ENCODE data around the gene KCNA1. TPM values are rescaled to one million over a fixed set of nuclear protein-coding genes. Genes with fewer than 3 reads are reported as not detected.

KCNA1 gene
- total RNA-seq, 2 donors from 2014 or later: not detected

DNA sequence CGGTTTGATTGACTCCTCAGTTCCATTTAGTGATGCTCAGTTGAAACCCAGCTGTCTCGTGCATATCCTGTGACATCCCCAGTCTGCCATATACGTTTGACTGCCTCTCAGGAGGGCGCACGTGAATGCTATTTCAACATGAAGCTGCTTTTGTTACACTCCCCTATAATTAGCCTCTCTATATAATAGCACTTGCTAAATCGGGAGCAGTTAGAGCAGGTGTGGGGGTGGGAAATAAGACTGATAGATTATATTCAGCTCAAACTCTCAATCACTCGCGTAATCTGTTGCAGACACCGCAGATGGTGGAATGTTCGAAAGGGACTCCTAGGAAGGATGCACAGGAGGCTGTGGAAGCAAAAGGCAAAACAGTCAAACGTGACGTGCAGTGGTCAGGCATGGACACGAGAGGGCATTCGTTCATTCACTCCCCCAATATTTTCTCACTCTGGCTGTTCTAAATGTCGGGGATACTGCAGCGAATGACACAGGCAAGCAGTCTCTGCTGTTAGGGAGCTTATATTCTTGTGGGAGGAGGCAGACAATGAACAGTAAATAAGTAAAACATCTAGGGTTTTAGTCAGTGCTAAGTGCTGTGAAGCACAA is 29.8 kb downstream of the KCNA1 start:
- H3K4me3 Mint-ChIP-seq: no peak overlapping the region
- H3K4me3 ChIP-seq (ENCODE audit: low read length): no peak overlapping the region
- no peaks in the 10 kb centered on the region for H3K36me3 Mint-ChIP-seq (ENCODE audit: low read depth)
- TF ChIP-seq, protein P1, sequence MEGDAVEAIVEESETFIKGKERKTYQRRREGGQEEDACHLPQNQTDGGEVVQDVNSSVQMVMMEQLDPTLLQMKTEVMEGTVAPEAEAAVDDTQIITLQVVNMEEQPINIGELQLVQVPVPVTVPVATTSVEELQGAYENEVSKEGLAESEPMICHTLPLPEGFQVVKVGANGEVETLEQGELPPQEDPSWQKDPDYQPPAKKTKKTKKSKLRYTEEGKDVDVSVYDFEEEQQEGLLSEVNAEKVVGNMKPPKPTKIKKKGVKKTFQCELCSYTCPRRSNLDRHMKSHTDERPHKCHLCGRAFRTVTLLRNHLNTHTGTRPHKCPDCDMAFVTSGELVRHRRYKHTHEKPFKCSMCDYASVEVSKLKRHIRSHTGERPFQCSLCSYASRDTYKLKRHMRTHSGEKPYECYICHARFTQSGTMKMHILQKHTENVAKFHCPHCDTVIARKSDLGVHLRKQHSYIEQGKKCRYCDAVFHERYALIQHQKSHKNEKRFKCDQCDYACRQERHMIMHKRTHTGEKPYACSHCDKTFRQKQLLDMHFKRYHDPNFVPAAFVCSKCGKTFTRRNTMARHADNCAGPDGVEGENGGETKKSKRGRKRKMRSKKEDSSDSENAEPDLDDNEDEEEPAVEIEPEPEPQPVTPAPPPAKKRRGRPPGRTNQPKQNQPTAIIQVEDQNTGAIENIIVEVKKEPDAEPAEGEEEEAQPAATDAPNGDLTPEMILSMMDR (conservative IDR thresholded peaks at IDR 0.05): no peak
- H3K4me1 ChIP-seq (ENCODE audit: control insufficient read depth, insufficient read depth, low read length): no peaks in the 10 kb centered on the region
- H3K27ac Mint-ChIP-seq: no peak overlapping the region
- no peaks in the 10 kb centered on the region for H3K4me1 Mint-ChIP-seq
- no peaks in the 10 kb centered on the region for H3K9me3 ChIP-seq (ENCODE audit: control insufficient read depth, low read length)
- H3K27ac ChIP-seq (ENCODE audit: low read depth, low read length): no peak overlapping the region
- no peaks in the 10 kb centered on the region for H3K9me3 Mint-ChIP-seq
- H3K9ac ChIP-seq (ENCODE audit: extremely low read depth, low read length, poor library complexity, severe bottlenecking): no peak overlapping the region
- peaks cover 68% of the 10 kb centered on the region for H3K27me3 ChIP-seq (ENCODE audit: control insufficient read depth, insufficient read depth, low read length, poor library complexity, severe bottlenecking)
- 86 to 89% methylated on average over 10 to 15 of the region's 16 CpGs for WGBS, 2 experiments (ENCODE audit: insufficient coverage in 1 of 2, insufficient read length in 1 of 2)
- H3K36me3 ChIP-seq (ENCODE audit: control insufficient read depth, insufficient read depth, low read length): no peaks in the 10 kb centered on the region
- DNase-seq: no peak
- H3K27me3 Mint-ChIP-seq (ENCODE audit: insufficient read depth): peaks cover 23% of the 10 kb centered on the region

DNA sequence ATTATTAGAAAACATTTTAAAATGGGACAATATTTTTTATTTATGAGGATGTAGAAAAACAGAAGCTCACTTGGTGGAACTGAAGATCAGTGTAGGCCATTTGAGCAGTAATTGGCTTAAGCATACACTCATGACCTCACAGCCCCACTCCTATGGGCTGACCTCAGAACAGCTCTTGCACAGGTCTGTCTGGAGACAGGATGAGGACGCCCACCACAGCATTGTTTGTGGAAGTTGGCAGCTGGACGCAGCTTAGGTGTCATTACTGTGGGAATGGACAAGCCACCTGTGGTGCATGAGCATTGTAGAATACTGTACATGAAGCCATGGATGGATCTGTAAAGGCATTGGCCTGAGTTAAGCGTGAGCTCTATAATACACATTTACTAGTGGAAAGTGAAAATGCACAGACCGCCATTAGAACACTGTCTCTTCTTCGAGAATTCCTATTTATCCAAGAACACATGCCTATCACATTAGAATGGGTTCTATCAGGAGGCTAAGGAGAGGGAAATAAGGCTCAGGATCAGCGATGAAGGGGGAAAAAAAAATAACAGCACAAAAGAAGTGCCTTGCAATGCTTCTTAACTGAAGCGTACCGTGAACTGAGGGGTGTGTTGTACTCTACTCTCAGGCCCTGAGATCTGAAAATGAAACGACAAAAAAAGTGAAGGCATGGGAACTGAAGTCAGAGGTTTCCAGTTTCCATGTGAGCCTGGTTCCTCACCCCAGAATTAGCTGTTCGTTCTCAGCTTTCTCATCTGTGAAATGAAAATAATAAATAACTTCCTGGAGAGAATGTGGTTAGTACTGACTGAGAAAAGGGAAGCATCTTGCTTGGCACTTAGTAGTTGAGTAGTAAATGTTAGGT is 33.6 kb downstream of the KCNA1 start:
- WGBS, 2 experiments (ENCODE audit: insufficient coverage in 1 of 2, insufficient read length in 1 of 2): 93 to 94% methylated on average over 8 to 10 of the region's 10 CpGs

DNA sequence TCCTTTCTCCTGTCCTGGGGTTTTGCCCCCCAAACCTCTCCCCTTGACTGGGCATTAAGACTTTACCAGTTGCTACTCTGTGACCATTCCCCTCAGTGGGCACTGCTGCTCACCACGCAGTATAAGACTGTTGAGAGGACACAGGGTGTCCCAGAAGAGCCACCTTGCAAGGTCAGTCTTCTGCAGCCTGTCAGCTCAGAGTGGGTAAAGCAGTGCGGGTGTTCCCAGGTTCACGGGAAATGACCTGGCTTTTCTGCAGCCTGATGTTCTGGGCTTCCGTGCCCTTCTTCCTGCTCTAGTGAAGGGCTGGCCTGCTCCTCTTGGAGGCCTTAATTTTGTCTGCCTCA is 34.2 kb downstream of the KCNA1 start:
- Mint-ChIP-seq H3K4me3 (no peak overlapping the region), H3K9me3 (no peaks in the 10 kb centered on the region), H3K36me3 (ENCODE audit: low read depth) (no peaks in the 10 kb centered on the region), H3K4me1 (peaks cover 8% of the 10 kb centered on the region), H3K27me3 (ENCODE audit: insufficient read depth) (peaks cover 34% of the 10 kb centered on the region), H3K27ac (no peak overlapping the region)
- TF ChIP-seq, protein P1 (conservative IDR thresholded peaks at IDR 0.05): no peak
- Histone ChIP-seq H3K9me3 (ENCODE audit: control insufficient read depth, low read length) (no peaks in the 10 kb centered on the region), H3K9ac (ENCODE audit: extremely low read depth, low read length, poor library complexity, severe bottlenecking) (no peak overlapping the region), H3K27me3 (ENCODE audit: control insufficient read depth, insufficient read depth, low read length, poor library complexity, severe bottlenecking) (peaks cover 74% of the 10 kb centered on the region), H3K36me3 (ENCODE audit: control insufficient read depth, insufficient read depth, low read length) (no peaks in the 10 kb centered on the region), H3K27ac (ENCODE audit: low read depth, low read length) (no peak overlapping the region), H3K4me1 (ENCODE audit: control insufficient read depth, insufficient read depth, low read length) (no peaks in the 10 kb centered on the region), H3K4me3 (ENCODE audit: low read length) (no peak overlapping the region)
- WGBS, 2 experiments (ENCODE audit: insufficient coverage in 1 of 2, insufficient read length in 1 of 2): 81 to 97% methylated on average over 3 to 4 of the region's 4 CpGs
- no peak for DNase-seq

More for the DNA sequence above, 33.6 kb downstream of the KCNA1 start:
- no peak overlapping the region for H3K4me3 Mint-ChIP-seq
- Histone ChIP-seq H3K4me1 (ENCODE audit: control insufficient read depth, insufficient read depth, low read length) (no peaks in the 10 kb centered on the region), H3K36me3 (ENCODE audit: control insufficient read depth, insufficient read depth, low read length) (no peaks in the 10 kb centered on the region), H3K27ac (ENCODE audit: low read depth, low read length) (no peak overlapping the region), H3K4me3 (ENCODE audit: low read length) (no peak overlapping the region), H3K9ac (ENCODE audit: extremely low read depth, low read length, poor library complexity, severe bottlenecking) (no peak overlapping the region), H3K27me3 (ENCODE audit: control insufficient read depth, insufficient read depth, low read length, poor library complexity, severe bottlenecking) (peaks cover 77% of the 10 kb centered on the region), H3K9me3 (ENCODE audit: control insufficient read depth, low read length) (no peaks in the 10 kb centered on the region)
- no peak overlapping the region for H3K27ac Mint-ChIP-seq
- peaks cover 33% of the 10 kb centered on the region for H3K27me3 Mint-ChIP-seq (ENCODE audit: insufficient read depth)
- H3K9me3 Mint-ChIP-seq: no peaks in the 10 kb centered on the region
- DNase-seq: no peak
- H3K4me1 Mint-ChIP-seq: peaks cover 8% of the 10 kb centered on the region
- TF ChIP-seq, protein P1 (conservative IDR thresholded peaks at IDR 0.05): no peak
- H3K36me3 Mint-ChIP-seq (ENCODE audit: low read depth): no peaks in the 10 kb centered on the region

Measured in endodermal cell (in vitro differentiated cells).